GM12878 (cell line): ENCODE results near the gene DACH1. TPM values are rescaled to one million over a fixed set of nuclear protein-coding genes. Genes with fewer than 3 reads are reported as not detected.

Source experiments
- ATAC-seq: fragments of 200-7000 bp; cut with Tn5 transposase; 3 replicates; pipeline ENCODE4 v1.9.1; 2020; ENCODE audit warnings: mild to moderate bottlenecking, moderate library complexity
- BruUV-seq: library from RNA; stranded (reverse); fragments of 400-500 nt; replicated peaks from 2 replicates; lab custom pipeline; 2021; lab: Mats Ljungman, UMichigan
- CTCF ChIA-PET: fragments of 300-600 bp; sonication (Branson Sonifier 250); formaldehyde crosslinking; extraction: SDS; loops from one replicate; lab custom pipeline; 2021; ENCODE audit warnings: inconsistent platforms; lab: Yijun Ruan, JAX
- POLR2A ChIA-PET: fragments of 350-600 bp; formaldehyde crosslinking; extraction: SDS; loops from one replicate; lab custom pipeline; 2021; ENCODE audit warnings: inconsistent platforms; lab: Charles Lee
- RAD21 ChIA-PET: fragments of 300-600 bp; sonication (Branson Sonifier 250); formaldehyde crosslinking; loops from one replicate; lab custom pipeline; 2023; ENCODE audit warnings: antibody characterized with exemption; ENCODE audit not compliant: unreplicated experiment; lab: Charles Lee
- SMC1A ChIA-PET: fragments of 300-600 bp; sonication (Branson Sonifier 250); formaldehyde crosslinking; loops from one replicate; lab custom pipeline; 2023; ENCODE audit not compliant: unreplicated experiment, uncharacterized antibody; lab: Charles Lee
- DNase-seq: peaks from one replicate; pipeline ENCODE4 v3.0.0-alpha.2; 2011; ENCODE audit warnings: low read depth, low spot score
- FAIRE-seq: peaks from 3 replicates; lab custom pipeline; 2011; peaks lifted over from hg19 to GRCh38; lab: Jason Lieb, UNC
- H2AFZ ChIP-seq: 2 replicates; pipeline ENCODE4 v1.6.0; 2011; ENCODE audit warnings: low read depth, low read length, control low read depth; ENCODE audit not compliant: control insufficient read depth
- H3K27ac ChIP-seq: 2 replicates; pipeline ENCODE4 v1.5.1; 2011; ENCODE audit warnings: control low read depth; ENCODE audit not compliant: control insufficient read depth, insufficient read depth
- H3K27me3 ChIP-seq, 2 experiments: replicated peaks in 1 of 2; 2 replicates each; pipeline versions ENCODE4 v1.6.0 to v1.6.1; 2011; ENCODE audit warnings: low read length in 1 of 2; ENCODE audit not compliant: control insufficient read depth in 2 of 2, insufficient read depth in 2 of 2
- H3K36me3 ChIP-seq, 2 experiments: 2 replicates each; pipeline ENCODE4 v1.5.1; 2011; ENCODE audit warnings: low read length in 1 of 2; ENCODE audit not compliant: control insufficient read depth in 2 of 2, insufficient read depth in 2 of 2
- H3K4me1 ChIP-seq: 2 replicates; pipeline ENCODE4 v1.6.1; 2011; ENCODE audit warnings: mild to moderate bottlenecking, low read length, moderate library complexity, mixed read lengths; ENCODE audit not compliant: control insufficient read depth, insufficient read depth
- H3K4me2 ChIP-seq: 2 replicates; pipeline ENCODE4 v1.6.0; 2011; ENCODE audit warnings: control low read depth; ENCODE audit not compliant: control insufficient read depth, insufficient read depth
- H3K4me3 ChIP-seq: fragments of 200-600 bp; sonication (generic); 2 replicates; pipeline ENCODE4 v1.5.1; 2016
- H3K79me2 ChIP-seq: 2 replicates; pipeline ENCODE4 v1.6.0; 2011; ENCODE audit warnings: low read length; ENCODE audit not compliant: control insufficient read depth, insufficient read depth
- H3K9ac ChIP-seq: 2 replicates; pipeline ENCODE4 v1.8.0; 2011; ENCODE audit warnings: low read length, control low read depth, mixed read lengths; ENCODE audit not compliant: control insufficient read depth, insufficient read depth
- H3K9me3 ChIP-seq: replicated peaks from 3 replicates; pipeline ENCODE4 v1.5.1; 2011; ENCODE audit warnings: mild to moderate bottlenecking, low read length; ENCODE audit not compliant: control insufficient read depth, insufficient read depth
- H4K20me1 ChIP-seq: 2 replicates; pipeline ENCODE4 v1.6.0; 2011; ENCODE audit not compliant: control insufficient read depth, insufficient read depth
- FOXK2 ChIP-seq: fragments of 450-650 bp; IDR thresholded peaks from 2 replicates; pipeline ENCODE4 v1.6.1; 2017; ENCODE audit warnings: mild to moderate bottlenecking, moderate library complexity
- IRF3 ChIP-seq: fragments of 450-650 bp; IDR thresholded peaks from 2 replicates; pipeline ENCODE4 v1.6.1; 2014; ENCODE audit warnings: mild to moderate bottlenecking
- NR2C1 ChIP-seq: fragments of 450-650 bp; IDR thresholded peaks from 2 replicates; pipeline ENCODE4 v1.6.1; 2017; ENCODE audit warnings: antibody characterized with exemption, mild to moderate bottlenecking, moderate library complexity
- NR2C2 ChIP-seq: IDR thresholded peaks from 2 replicates; pipeline ENCODE4 v1.6.1; 2011; ENCODE audit warnings: borderline replicate concordance, low read depth; ENCODE audit not compliant: control insufficient read depth, insufficient read length
- NR2F1 ChIP-seq: fragments of 450-650 bp; conservative IDR thresholded peaks from 2 replicates; pipeline ENCODE4 v1.6.1; 2017; ENCODE audit warnings: mild to moderate bottlenecking
- PAX5 ChIP-seq: IDR thresholded peaks from 2 replicates; pipeline ENCODE4 v1.6.1; 2011; ENCODE audit warnings: low read depth, low read length, borderline replicate concordance
- POU2F2 ChIP-seq: IDR thresholded peaks from 3 replicates; pipeline ENCODE4 v1.6.1; 2011; ENCODE audit warnings: low read depth, mild to moderate bottlenecking, low read length, borderline replicate concordance
- SMAD5 ChIP-seq: IDR thresholded peaks from 2 replicates; pipeline ENCODE4 v1.6.1; 2016; ENCODE audit warnings: antibody characterized with exemption, low read depth
- TAF1 ChIP-seq: IDR thresholded peaks from 2 replicates; pipeline ENCODE4 v1.6.1; 2011; ENCODE audit warnings: mild to moderate bottlenecking, low read depth, low read length, borderline replicate concordance
- TCF12 ChIP-seq: IDR thresholded peaks from 2 replicates; pipeline ENCODE4 v1.6.1; 2011; ENCODE audit warnings: low read depth, mild to moderate bottlenecking, low read length
- WRNIP1 ChIP-seq: IDR thresholded peaks from 2 replicates; pipeline ENCODE4 v1.6.1; 2011; ENCODE audit warnings: low read depth, low read length, improper control_type of control experiment, borderline replicate concordance
- WGBS: methylation state at CpG from one replicate; pipeline ENCODE4 v1.1.6; 2016; ENCODE audit warnings: low lambda C conversion rate; ENCODE audit not compliant: insufficient replicate concordance, insufficient coverage; ENCODE audit errors: missing lambda C conversion rate; 5-methylcytosine and 5-hydroxymethylcytosine counted together
- in situ Hi-C: fragments of 300-500 bp; cut with MboI; formaldehyde crosslinking; loops from 9 replicates; pipeline ENCODE4 v1.14.3; 2018; ENCODE audit warnings: mixed read lengths
- intact Hi-C: fragments of 100-400 bp; cut with micrococcal nuclease; formaldehyde crosslinking; loops from one replicate; pipeline ENCODE4 v1.14.2; 2022; ENCODE audit not compliant: unreplicated experiment
- polyA plus RNA-seq, 11 experiments: library from polyadenylated mRNA; depleted of rRNA in 4 of 11; unstranded in 6 of 11; stranded (reverse) in 5 of 11; fragments of >200 nt; fragmentation: Nextera tagmentation in 4 of 11; fragmentation: Illumina TruSeq in 1 of 11; extraction: Ambion mirVana in 4 of 11; extraction: Trizol in 1 of 11; gene quantifications; 1 replicate in 1 of 11; 2 replicates in 10 of 11; pipeline versions ENCODE4 v1.2.1 to v1.2.3, GENCODE V29; 2011 to 2016; ENCODE audit warnings: inconsistent platforms in 2 of 11, missing spikeins in 2 of 11, low read depth in 1 of 11
- total RNA-seq, 4 experiments: library from RNA; depleted of rRNA in 3 of 4; stranded (reverse); fragments of >200 nt in 3 of 4; fragmentation: Illumina TruSeq in 1 of 4; extraction: Trizol in 1 of 4; gene quantifications; 2 replicates each; pipeline versions ENCODE4 v1.2.1 to v1.2.3, GENCODE V29; 2013 to 2021

Gene DACH1
- total and polyA plus RNA-seq, 10 of the 15 experiments (the other 5 are each of a cell fraction or from before 2014, with no cell fraction given) = 0.05 TPM; not detected in 9

- H3K79me2 ChIP-seq = no peaks in the 10 kb centered on the region
- FAIRE-seq (no peak), DNase-seq (no peak), ATAC-seq (no peak)
- in situ Hi-C loops (no loop called here), intact Hi-C loops (no loop called here)
- no peaks in the 10 kb centered on the region for H3K27me3 ChIP-seq
- ChIA-PET RAD21 (no interaction called here), CTCF (no interaction called here), POLR2A (no interaction called here), SMC1A (no interaction called here)
- 0% methylated on average over 1 of the region's 1 CpG for WGBS
- no peak overlapping the region for H3K27ac ChIP-seq
- no peak overlapping the region for H3K4me3 ChIP-seq
- H3K36me3 ChIP-seq = no peaks in the 10 kb centered on the region
- no peaks in the 10 kb centered on the region for H3K4me1 ChIP-seq
- BruUV-seq = no TSS peak
- no peak overlapping the region for H3K4me2 ChIP-seq
- H4K20me1 ChIP-seq = no peaks in the 10 kb centered on the region
- TF ChIP-seq NR2C2 (no peak), POU2F2 (no peak), WRNIP1 (no peak), NR2C1 (no peak), FOXK2 (no peak), TCF12 (no peak), NR2F1 (no peak)
- no peak overlapping the region for H2AFZ ChIP-seq
- no peak overlapping the region for H3K9ac ChIP-seq
- H3K9me3 ChIP-seq = no peaks in the 10 kb centered on the region
These were observed 269.9 kb downstream of the DACH1 start for GRCh38 chr13:71597150-71597549.

- ATAC-seq = no peak
- Histone ChIP-seq H3K27me3 (no peaks in the 10 kb centered on the region), H4K20me1 (no peaks in the 10 kb centered on the region), H3K27ac (no peak overlapping the region), H2AFZ (no peak overlapping the region), H3K9ac (no peak overlapping the region), H3K36me3 (no peaks in the 10 kb centered on the region), H3K4me1 (no peaks in the 10 kb centered on the region), H3K4me2 (no peak overlapping the region), H3K9me3 (no peaks in the 10 kb centered on the region), H3K4me3 (no peak overlapping the region), H3K79me2 (no peaks in the 10 kb centered on the region)
- no peak for FAIRE-seq
- in situ Hi-C loops (no loop called here), intact Hi-C loops (no loop called here)
- no TSS peak for BruUV-seq
- DNase-seq = no peak
- SMC1A ChIA-PET = no interaction called here
- TF ChIP-seq PAX5 (no peak), SMAD5 (no peak), IRF3 (no peak), TAF1 (no peak)
- CTCF ChIA-PET = no interaction called here
- WGBS = 43% methylated on average over 3 of the region's 3 CpGs
- POLR2A ChIA-PET = no interaction called here
- RAD21 ChIA-PET = no interaction called here
These were observed 270.9 kb downstream of the DACH1 start for GRCh38 chr13:71596116-71596515.
